Pulmonary artery endothelial cell (primary cell): ENCODE results near the gene RGS12. TPM values are rescaled to one million over a fixed set of nuclear protein-coding genes. Genes with fewer than 3 reads are reported as not detected.

ENCODE experiments used
- DNase-seq: peaks from one replicate; pipeline ENCODE4 v3.0.0-alpha.2; 2011; ENCODE audit warnings: low read depth, low spot score
- total RNA-seq: library from RNA; depleted of rRNA; stranded (reverse); fragments of >200 nt; gene quantifications from 2 replicates; pipeline ENCODE4 v1.2.3, GENCODE V29; 2014

RGS12 gene
- total RNA-seq, 1 donor from 2014 or later, result 47.8 TPM

- DNase-seq, result no peak
These were observed 22.7 kb upstream of the RGS12 start for GRCh38 chr4:3269991-3270611.

- DNase-seq, result no peak
These were observed 21.7 kb upstream of the RGS12 start for GRCh38 chr4:3271131-3271530.

- no peak for DNase-seq
These were observed 15.8 kb upstream of the RGS12 start for GRCh38 chr4:3276986-3277385.

GRCh38 chr4:3280466-3280865 lies 12.4 kb upstream of the RGS12 start:
- no peak for DNase-seq

- DNase-seq, result no peak
These were observed 9.3 kb upstream of the RGS12 start for GRCh38 chr4:3283483-3283882.

GRCh38 chr4:3283916-3284315 lies 8.9 kb upstream of the RGS12 start:
- no peak for DNase-seq

- DNase-seq, result no peak
These were observed 7.9 kb upstream of the RGS12 start for GRCh38 chr4:3284734-3285557.

GRCh38 chr4:3285558-3286334 lies 7.1 kb upstream of the RGS12 start:
- DNase-seq, result no peak

GRCh38 chr4:3286335-3287175 lies 6.3 kb upstream of the RGS12 start:
- DNase-seq, result no peak

- no peak for DNase-seq
These were observed 5.4 kb upstream of the RGS12 start for GRCh38 chr4:3287271-3287971.

- no peak for DNase-seq
These were observed 4.8 kb upstream of the RGS12 start for GRCh38 chr4:3287972-3288570.

- DNase-seq, result no peak
These were observed 4.2 kb upstream of the RGS12 start for GRCh38 chr4:3288571-3289094.

GRCh38 chr4:3290476-3290875 lies 2.3 kb upstream of the RGS12 start:
- DNase-seq, result no peak

- no peak for DNase-seq
These were observed 1.9 kb upstream of the RGS12 start for GRCh38 chr4:3290889-3291321.

GRCh38 chr4:3291411-3291968 lies 1.3 kb upstream of the RGS12 start:
- no peak for DNase-seq

GRCh38 chr4:3291969-3292570 lies 751 bp upstream of the RGS12 start:
- DNase-seq, result no peak

- no peak for DNase-seq
These were observed 875 bp downstream of the RGS12 start for GRCh38 chr4:3293401-3294391.
